HFF-Myc (cell line): ENCODE data around the gene FRMD4B.

Experiments used
- DNase-seq: peaks from one replicate; pipeline ENCODE4 v3.0.0-alpha.2; 2011; ENCODE audit warnings: low read depth; ENCODE audit errors: extremely low read depth
- H3K4me3 ChIP-seq: replicated peaks from 2 replicates; pipeline ENCODE4 v1.5.1; 2011; ENCODE audit warnings: low read depth, mild to moderate bottlenecking, control low read depth, low read length
- CTCF ChIP-seq: IDR thresholded peaks from 2 replicates; pipeline ENCODE4 v1.5.1; 2012; ENCODE audit warnings: mild to moderate bottlenecking, low read depth, low read length, control low read depth; ENCODE audit errors: missing control alignments

Gene FRMD4B

GRCh38 chr3:69126216-69126615 lies 259.7 kb downstream of the FRMD4B start:
- TF ChIP-seq CTCF = no peak
- no peak for DNase-seq
- no peak overlapping the region for H3K4me3 ChIP-seq

GRCh38 chr3:69122403-69122802 lies 263.5 kb downstream of the FRMD4B start, which contains the start of gene LMOD3:
Gene LMOD3, minus strand, starts transcription at chr3:69122595. Its CDS starts 209 bp downstream, at chr3:69122386.
- DNase-seq = no peak
- H3K4me3 ChIP-seq = no peak within 1 kb of the TSS
- TF ChIP-seq CTCF = no peak

- no peak overlapping the region for H3K4me3 ChIP-seq
- TF ChIP-seq CTCF = no peak
- DNase-seq = no peak
These were observed 263.9 kb downstream of the FRMD4B start for GRCh38 chr3:69121950-69122349.

GRCh38 chr3:69121513-69121912 lies 264.4 kb downstream of the FRMD4B start:
- no peak overlapping the region for H3K4me3 ChIP-seq
- no peak for DNase-seq
- TF ChIP-seq CTCF = no peak

GRCh38 chr3:69120879-69121464 lies 264.9 kb downstream of the FRMD4B start:
- peak; percentile 43 for DNase-seq
- no peak overlapping the region for H3K4me3 ChIP-seq
- peak; percentile 95 for TF ChIP-seq CTCF
